Caco-2 (cell line): Measurements from ENCODE around the gene SGMS1. TPM values are rescaled to one million over a fixed set of nuclear protein-coding genes. Genes with fewer than 3 reads are reported as not detected.

ENCODE experiments used
- BruUV-seq: library from RNA; stranded (reverse); fragments of 400-500 nt; replicated peaks from 2 replicates; lab custom pipeline; 2021; lab: Mats Ljungman, UMichigan
- CTCF ChIA-PET: fragments of 300-600 bp; sonication (Branson Sonifier 250); formaldehyde crosslinking; loops from one replicate; lab custom pipeline; 2022; ENCODE audit warnings: antibody characterized with exemption; lab: Charles Lee
- POLR2A ChIA-PET: fragments of 300-600 bp; sonication (Branson Sonifier 250); formaldehyde crosslinking; loops from one replicate; lab custom pipeline; 2022; ENCODE audit warnings: antibody characterized with exemption; lab: Charles Lee
- DNase-seq, 2 experiments: peaks; one replicate each; pipeline versions ENCODE4 v3.0.0 to v3.0.0-alpha.2; 2020 to 2022
- H3K27me3 ChIP-seq: replicated peaks from 2 replicates; pipeline ENCODE4 v1.6.0; 2011; ENCODE audit warnings: low read length; ENCODE audit not compliant: control insufficient read depth, insufficient read depth
- H3K36me3 ChIP-seq: 2 replicates; pipeline ENCODE4 v1.5.1; 2011; ENCODE audit warnings: low read length; ENCODE audit not compliant: control insufficient read depth, insufficient read depth
- H3K4me1 ChIP-seq: fragments of 250-450 bp; sonication (Bioruptor Pico); 2 replicates; pipeline ENCODE4 v1.5.1; 2020; ENCODE audit warnings: mild to moderate bottlenecking
- H3K4me3 ChIP-seq: 2 replicates; pipeline ENCODE4 v1.5.1; 2011; ENCODE audit warnings: low read depth, mild to moderate bottlenecking, control low read depth, low read length
- H3K9me3 ChIP-seq: fragments of 250-450 bp; sonication (Bioruptor Pico); 2 replicates; pipeline ENCODE4 v1.5.1; 2020; ENCODE audit warnings: mild to moderate bottlenecking, moderate library complexity
- H3K27ac Mint-ChIP-seq: one replicate; pipeline ENCODE4 v1.8.0; 2022; ENCODE audit warnings: mixed read lengths; ENCODE audit not compliant: unreplicated experiment
- H3K27me3 Mint-ChIP-seq: one replicate; pipeline ENCODE4 v1.8.0; 2022; ENCODE audit warnings: mixed read lengths; ENCODE audit not compliant: insufficient read depth, unreplicated experiment
- H3K36me3 Mint-ChIP-seq: one replicate; pipeline ENCODE4 v1.8.0; 2022; ENCODE audit warnings: mild to moderate bottlenecking, mixed read lengths; ENCODE audit not compliant: insufficient read depth, unreplicated experiment
- H3K4me1 Mint-ChIP-seq: one replicate; pipeline ENCODE4 v1.8.0; 2022; ENCODE audit warnings: low read depth, mixed read lengths; ENCODE audit not compliant: unreplicated experiment
- H3K4me3 Mint-ChIP-seq: one replicate; pipeline ENCODE4 v1.8.0; 2022; ENCODE audit warnings: mild to moderate bottlenecking, moderate library complexity, mixed read lengths; ENCODE audit not compliant: unreplicated experiment
- H3K9me3 Mint-ChIP-seq: one replicate; pipeline ENCODE4 v1.8.0; 2022; ENCODE audit warnings: mixed read lengths; ENCODE audit not compliant: unreplicated experiment
- intact Hi-C: fragments of 100-400 bp; cut with micrococcal nuclease; formaldehyde crosslinking; loops from one replicate; pipeline ENCODE4 v1.10.0; 2022; ENCODE audit not compliant: unreplicated experiment
- total RNA-seq: library from RNA; stranded (reverse); gene quantifications from 2 replicates; pipeline ENCODE4 v1.2.3, GENCODE V29; 2022
- TF ChIP-seq, protein P1 (sequence below), 2 experiments: fragments of 200-600 bp in 1 of 2; IDR thresholded peaks; 1 replicate in 1 of 2; 2 replicates in 1 of 2; pipeline versions ENCODE4 v1.5.1 to v1.8.0; 2011 to 2022; ENCODE audit warnings: antibody characterized with exemption in 1 of 2, control low read depth in 1 of 2, inconsistent platforms in 1 of 2, low read depth in 1 of 2, low read length in 1 of 2, mild to moderate bottlenecking in 1 of 2, moderate library complexity in 1 of 2; ENCODE audit not compliant: insufficient read depth in 1 of 2, severe bottlenecking in 1 of 2, unreplicated experiment in 1 of 2

Gene SGMS1
- total RNA-seq, 1 experiment from 2014 or later: 30.5 TPM

DNA sequence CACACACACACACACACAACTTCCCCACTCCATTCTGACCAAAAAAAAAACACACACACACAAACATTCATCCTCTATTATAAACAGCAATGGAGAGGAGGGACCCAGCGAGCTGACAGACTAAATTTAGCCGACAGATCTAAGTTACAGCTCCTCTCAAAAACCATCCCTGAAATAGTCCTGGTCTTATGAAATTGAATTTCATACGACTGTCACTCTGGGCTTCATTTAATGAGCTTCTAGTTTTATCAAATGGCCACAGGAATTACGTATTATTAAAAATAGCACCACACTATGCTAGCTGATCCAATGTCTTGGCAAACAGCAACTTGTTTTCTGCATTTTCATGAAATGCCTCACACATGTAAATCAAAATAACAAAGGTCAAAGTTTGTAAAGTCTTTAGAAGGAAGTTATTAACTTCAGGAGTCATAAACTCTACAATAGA, 241.2 kb downstream of the SGMS1 start:
- Mint-ChIP-seq H3K27ac (no peak overlapping the region), H3K36me3 (peaks cover 4% of the 10 kb centered on the region), H3K9me3 (no peaks in the 10 kb centered on the region), H3K4me1 (peaks cover 20% of the 10 kb centered on the region), H3K27me3 (no peaks in the 10 kb centered on the region), H3K4me3 (no peak overlapping the region)
- BruUV-seq: no TSS peak
- Histone ChIP-seq H3K4me1 (peaks cover 5% of the 10 kb centered on the region), H3K4me3 (no peak overlapping the region), H3K9me3 (no peaks in the 10 kb centered on the region), H3K36me3 (no peaks in the 10 kb centered on the region; the same call in 1 of the 2 replicates), H3K27me3 (no peaks in the 10 kb centered on the region)
- TF ChIP-seq, protein P1, sequence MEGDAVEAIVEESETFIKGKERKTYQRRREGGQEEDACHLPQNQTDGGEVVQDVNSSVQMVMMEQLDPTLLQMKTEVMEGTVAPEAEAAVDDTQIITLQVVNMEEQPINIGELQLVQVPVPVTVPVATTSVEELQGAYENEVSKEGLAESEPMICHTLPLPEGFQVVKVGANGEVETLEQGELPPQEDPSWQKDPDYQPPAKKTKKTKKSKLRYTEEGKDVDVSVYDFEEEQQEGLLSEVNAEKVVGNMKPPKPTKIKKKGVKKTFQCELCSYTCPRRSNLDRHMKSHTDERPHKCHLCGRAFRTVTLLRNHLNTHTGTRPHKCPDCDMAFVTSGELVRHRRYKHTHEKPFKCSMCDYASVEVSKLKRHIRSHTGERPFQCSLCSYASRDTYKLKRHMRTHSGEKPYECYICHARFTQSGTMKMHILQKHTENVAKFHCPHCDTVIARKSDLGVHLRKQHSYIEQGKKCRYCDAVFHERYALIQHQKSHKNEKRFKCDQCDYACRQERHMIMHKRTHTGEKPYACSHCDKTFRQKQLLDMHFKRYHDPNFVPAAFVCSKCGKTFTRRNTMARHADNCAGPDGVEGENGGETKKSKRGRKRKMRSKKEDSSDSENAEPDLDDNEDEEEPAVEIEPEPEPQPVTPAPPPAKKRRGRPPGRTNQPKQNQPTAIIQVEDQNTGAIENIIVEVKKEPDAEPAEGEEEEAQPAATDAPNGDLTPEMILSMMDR (IDR thresholded peaks at IDR 0.05; ENCODE audit: insufficient read depth in 1 of 2, low read depth in 1 of 2, low read length in 1 of 2, severe bottlenecking in 1 of 2, unreplicated experiment in 1 of 2): no peak
- DNase-seq: no peak
- intact Hi-C loops: loop anchor here (5.0 kb wide), 1 partner anchor 35 kb away; no protein-coding TSS in a partner anchor
- POLR2A ChIA-PET: no interaction called here
- CTCF ChIA-PET: interaction anchor here (0.8 kb wide), 1 partner anchor 14 kb away, joined by 3 read pairs; no protein-coding TSS in a partner anchor

DNA sequence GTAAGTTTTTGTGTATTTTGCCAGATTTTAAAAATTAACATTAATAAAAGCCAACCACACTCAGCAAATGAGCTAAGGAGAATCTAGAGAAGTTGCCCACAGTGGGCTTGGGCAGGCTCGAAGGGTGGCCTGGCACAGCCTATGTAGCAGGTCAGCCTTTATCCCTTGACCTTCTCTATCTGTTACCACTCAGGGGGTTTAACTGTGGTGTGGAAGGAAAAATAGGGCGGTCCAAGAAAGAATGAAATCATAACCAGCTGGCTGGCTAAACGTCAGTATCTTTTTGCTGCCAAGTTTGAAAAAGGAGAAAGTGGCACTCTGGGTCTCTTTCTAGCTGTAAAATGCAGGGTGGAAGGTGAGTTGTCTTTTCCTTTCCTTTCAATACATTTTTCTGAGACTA, 242.1 kb downstream of the SGMS1 start:
- CTCF ChIA-PET: interaction anchor here (0.8 kb wide), 1 partner anchor 13 kb away, joined by 3 read pairs; no protein-coding TSS in a partner anchor
- H3K4me3 Mint-ChIP-seq: no peak overlapping the region
- no TSS peak for BruUV-seq

DNA sequence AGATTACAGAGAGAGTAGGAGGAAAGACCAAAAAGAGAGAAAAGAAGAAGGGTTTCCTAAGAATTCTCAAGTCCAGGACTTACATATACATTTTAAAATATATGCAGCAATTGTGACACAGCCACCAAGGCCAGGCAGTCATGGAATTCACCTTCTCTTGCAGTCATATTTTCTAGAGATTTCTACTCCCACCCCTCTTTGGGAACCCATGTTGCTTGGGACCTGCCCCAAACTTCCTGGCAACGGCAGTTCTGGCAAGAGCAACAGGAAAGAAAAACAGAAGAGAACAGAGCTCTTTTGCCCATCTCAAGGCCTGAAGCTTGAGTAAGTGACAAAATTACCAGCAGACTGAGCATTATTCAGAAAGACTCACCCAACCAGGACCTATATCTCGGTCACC, 244.1 kb downstream of the SGMS1 start:
- Histone ChIP-seq H3K4me3 (no peak overlapping the region), H3K27me3 (no peaks in the 10 kb centered on the region), H3K9me3 (no peaks in the 10 kb centered on the region), H3K36me3 (no peaks in the 10 kb centered on the region), H3K4me1 (peaks cover 5% of the 10 kb centered on the region; the same call in 1 of the 2 replicates)
- ChIA-PET CTCF (no interaction called here), POLR2A (no interaction called here)
- intact Hi-C loops: loop anchor here (5.0 kb wide), 1 partner anchor 38 kb away; no protein-coding TSS in a partner anchor
- BruUV-seq: no TSS peak
- H3K27me3 Mint-ChIP-seq: no peaks in the 10 kb centered on the region
- no peaks in the 10 kb centered on the region for H3K4me1 Mint-ChIP-seq
- no peaks in the 10 kb centered on the region for H3K36me3 Mint-ChIP-seq
- TF ChIP-seq, protein P1 (IDR thresholded peaks at IDR 0.05; ENCODE audit: insufficient read depth in 1 of 2, low read depth in 1 of 2, low read length in 1 of 2, severe bottlenecking in 1 of 2, unreplicated experiment in 1 of 2): no peak
- no peak for DNase-seq
- H3K4me3 Mint-ChIP-seq: no peak overlapping the region
- H3K9me3 Mint-ChIP-seq: no peaks in the 10 kb centered on the region
- H3K27ac Mint-ChIP-seq: no peak overlapping the region

More for the DNA sequence above, 242.1 kb downstream of the SGMS1 start:
- intact Hi-C loops: loop anchor here (5.0 kb wide), 1 partner anchor 36 kb away; no protein-coding TSS in a partner anchor
- no peak for DNase-seq
- H3K4me3 ChIP-seq: no peak overlapping the region
- no peaks in the 10 kb centered on the region for H3K9me3 ChIP-seq
- no peaks in the 10 kb centered on the region for H3K27me3 Mint-ChIP-seq
- no peak overlapping the region for H3K27ac Mint-ChIP-seq
- no peaks in the 10 kb centered on the region for H3K9me3 Mint-ChIP-seq
- no peaks in the 10 kb centered on the region for H3K36me3 ChIP-seq
- H3K27me3 ChIP-seq: no peaks in the 10 kb centered on the region
- POLR2A ChIA-PET: no interaction called here
- H3K4me1 ChIP-seq: no peaks in the 10 kb centered on the region; the same call in none of the 2 replicates
- peaks cover 4% of the 10 kb centered on the region for H3K36me3 Mint-ChIP-seq
- TF ChIP-seq, protein P1 (IDR thresholded peaks at IDR 0.05; ENCODE audit: insufficient read depth in 1 of 2, low read depth in 1 of 2, low read length in 1 of 2, severe bottlenecking in 1 of 2, unreplicated experiment in 1 of 2): no peak
- peaks cover 13% of the 10 kb centered on the region for H3K4me1 Mint-ChIP-seq
